OCI-LY7 (cell line): ENCODE data around the gene PPEF2. TPM values are rescaled to one million over a fixed set of nuclear protein-coding genes. Genes with fewer than 3 reads are reported as not detected.
"Not testable (repeated sequence)": the region's sequence is repeated elsewhere in the genome, so short reads cannot be mapped to it uniquely, and the experiment has no call there.

Experiments
- BruUV-seq: library from RNA; stranded (reverse); fragments of 400-500 nt; replicated peaks from 2 replicates; lab custom pipeline; 2021; lab: Mats Ljungman, UMichigan
- CTCF ChIA-PET: fragments of 300-600 bp; sonication (Branson Sonifier 250); formaldehyde crosslinking; loops from one replicate; lab custom pipeline; 2022; ENCODE audit warnings: antibody characterized with exemption; ENCODE audit not compliant: unreplicated experiment; lab: Charles Lee
- POLR2A ChIA-PET: fragments of 300-600 bp; sonication (Branson Sonifier 250); formaldehyde crosslinking; loops from one replicate; lab custom pipeline; 2022; ENCODE audit warnings: antibody characterized with exemption; lab: Charles Lee
- DNase-seq: peaks from one replicate; pipeline ENCODE4 v3.0.0-alpha.2; 2015; ENCODE audit warnings: low spot score
- H2AFZ ChIP-seq: fragments of 200-600 bp; sonication (generic), shearing (Covaris generic); 2 replicates; pipeline ENCODE4 v1.6.1; 2014; ENCODE audit warnings: mild to moderate bottlenecking, antibody characterized with exemption, low read length, moderate library complexity
- H3K27ac ChIP-seq: fragments of 200-600 bp; sonication (generic); 2 replicates; pipeline ENCODE4 v1.5.1; 2014; ENCODE audit warnings: mixed run types, low read depth, mild to moderate bottlenecking, moderate library complexity, low read length, inconsistent platforms; ENCODE audit not compliant: poor library complexity, severe bottlenecking
- H3K36me3 ChIP-seq: fragments of 200-600 bp; sonication (generic); 2 replicates; pipeline ENCODE4 v1.6.1; 2014; ENCODE audit warnings: mild to moderate bottlenecking, antibody characterized with exemption, low read length, moderate library complexity, mixed read lengths; ENCODE audit not compliant: insufficient read depth
- H3K4me1 ChIP-seq: fragments of 200-600 bp; sonication (generic); 2 replicates; pipeline ENCODE4 v1.5.1; 2014; ENCODE audit warnings: mild to moderate bottlenecking, low read length; ENCODE audit not compliant: insufficient read depth, poor library complexity, severe bottlenecking
- H3K4me2 ChIP-seq: fragments of 200-600 bp; sonication (generic); 2 replicates; pipeline ENCODE4 v1.6.1; 2014; ENCODE audit warnings: mild to moderate bottlenecking, low read length
- H3K4me3 ChIP-seq: fragments of 200-600 bp; sonication (generic); 2 replicates; pipeline ENCODE4 v1.5.1; 2014; ENCODE audit warnings: mild to moderate bottlenecking, low read depth, low read length; ENCODE audit not compliant: poor library complexity, severe bottlenecking
- H3K79me2 ChIP-seq: fragments of 200-600 bp; sonication (generic); 2 replicates; pipeline ENCODE4 v1.6.1; 2016; ENCODE audit warnings: low read depth, mild to moderate bottlenecking, low read length, moderate library complexity, mixed read lengths; ENCODE audit not compliant: insufficient read depth
- H3K9me2 ChIP-seq: fragments of 200-600 bp; sonication (generic); 2 replicates; pipeline ENCODE4 v1.6.1; 2016; ENCODE audit warnings: mild to moderate bottlenecking, low read length, mixed read lengths; ENCODE audit not compliant: insufficient read depth
- H3K9me3 ChIP-seq: fragments of 200-600 bp; sonication (generic); 2 replicates; pipeline ENCODE4 v1.6.1; 2014; ENCODE audit warnings: mild to moderate bottlenecking, mixed run types, low read length, mixed read lengths
- H4K20me1 ChIP-seq: fragments of 200-600 bp; sonication (generic); 2 replicates; pipeline ENCODE4 v1.6.1; 2014; ENCODE audit warnings: mild to moderate bottlenecking, antibody characterized with exemption, low read length, moderate library complexity, mixed read lengths; ENCODE audit not compliant: insufficient read depth
- EZH2phosphoT487 ChIP-seq: fragments of 200-600 bp; sonication (generic); IDR thresholded peaks from 2 replicates; pipeline ENCODE4 v1.6.1; 2018; ENCODE audit warnings: low read depth, borderline replicate concordance, mild to moderate bottlenecking, mixed run types, antibody characterized with exemption, low read length, moderate library complexity, mixed read lengths
- intact Hi-C: fragments of 100-400 bp; cut with micrococcal nuclease; formaldehyde crosslinking; loops from one replicate; pipeline ENCODE4 v1.10.0; 2022; ENCODE audit not compliant: unreplicated experiment
- total RNA-seq, 2 experiments: library from RNA; depleted of rRNA in 1 of 2; stranded (reverse); fragments of >200 nt in 1 of 2; shearing (Covaris generic) in 1 of 2; gene quantifications; 2 replicates each; pipeline ENCODE4 v1.2.3, GENCODE V29; 2014 to 2022
- TF ChIP-seq, protein P1 (sequence below): fragments of 200-600 bp; sonication (generic); conservative IDR thresholded peaks from 2 replicates; pipeline ENCODE4 v1.5.1; 2014; ENCODE audit warnings: mild to moderate bottlenecking, antibody characterized with exemption, low read length, moderate library complexity, mixed read lengths

The PPEF2 gene
- total RNA-seq, 2 experiments from 2014 or later = 0.42 TPM; not detected in 1

DNA sequence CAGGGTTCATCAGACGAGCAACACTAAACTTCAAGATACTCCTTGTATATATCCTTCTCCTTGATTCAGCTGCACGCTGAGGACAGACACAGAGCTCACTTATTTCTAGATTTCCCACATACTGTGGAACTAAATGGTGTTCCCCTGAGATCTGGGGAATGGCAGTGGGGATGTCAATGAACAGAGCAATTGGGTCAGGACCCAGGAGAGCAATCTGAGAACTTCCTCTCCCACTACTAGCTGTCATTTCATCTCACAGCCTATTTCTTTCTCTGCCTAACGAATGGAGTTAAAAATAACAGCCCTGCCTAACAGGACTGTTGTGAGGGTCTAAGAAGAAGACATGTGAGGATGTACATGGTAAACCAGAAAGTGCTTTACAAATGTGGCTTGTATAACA, 27.9 kb upstream of the PPEF2 start:
- TF ChIP-seq, protein P1, sequence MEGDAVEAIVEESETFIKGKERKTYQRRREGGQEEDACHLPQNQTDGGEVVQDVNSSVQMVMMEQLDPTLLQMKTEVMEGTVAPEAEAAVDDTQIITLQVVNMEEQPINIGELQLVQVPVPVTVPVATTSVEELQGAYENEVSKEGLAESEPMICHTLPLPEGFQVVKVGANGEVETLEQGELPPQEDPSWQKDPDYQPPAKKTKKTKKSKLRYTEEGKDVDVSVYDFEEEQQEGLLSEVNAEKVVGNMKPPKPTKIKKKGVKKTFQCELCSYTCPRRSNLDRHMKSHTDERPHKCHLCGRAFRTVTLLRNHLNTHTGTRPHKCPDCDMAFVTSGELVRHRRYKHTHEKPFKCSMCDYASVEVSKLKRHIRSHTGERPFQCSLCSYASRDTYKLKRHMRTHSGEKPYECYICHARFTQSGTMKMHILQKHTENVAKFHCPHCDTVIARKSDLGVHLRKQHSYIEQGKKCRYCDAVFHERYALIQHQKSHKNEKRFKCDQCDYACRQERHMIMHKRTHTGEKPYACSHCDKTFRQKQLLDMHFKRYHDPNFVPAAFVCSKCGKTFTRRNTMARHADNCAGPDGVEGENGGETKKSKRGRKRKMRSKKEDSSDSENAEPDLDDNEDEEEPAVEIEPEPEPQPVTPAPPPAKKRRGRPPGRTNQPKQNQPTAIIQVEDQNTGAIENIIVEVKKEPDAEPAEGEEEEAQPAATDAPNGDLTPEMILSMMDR = no peak
- no peak for TF ChIP-seq EZH2phosphoT487
- H3K9me2 ChIP-seq = no peaks in the 10 kb centered on the region
- no peak overlapping the region for H3K4me2 ChIP-seq
- no peak for DNase-seq
- H2AFZ ChIP-seq = no peak overlapping the region
- ChIA-PET POLR2A (interaction anchor here (0.6 kb wide), 1 partner anchor 44 kb away, joined by 3 read pairs; no protein-coding TSS in a partner anchor), CTCF (no interaction called here)
- H3K9me3 ChIP-seq = no peaks in the 10 kb centered on the region
- no TSS peak for BruUV-seq
- no peaks in the 10 kb centered on the region for H3K4me1 ChIP-seq
- no peaks in the 10 kb centered on the region for H3K79me2 ChIP-seq
- H3K27ac ChIP-seq = no peak overlapping the region
- H4K20me1 ChIP-seq = no peaks in the 10 kb centered on the region
- intact Hi-C loops = no loop called here
- peaks cover 8% of the 10 kb centered on the region for H3K36me3 ChIP-seq
- no peak overlapping the region for H3K4me3 ChIP-seq

DNA sequence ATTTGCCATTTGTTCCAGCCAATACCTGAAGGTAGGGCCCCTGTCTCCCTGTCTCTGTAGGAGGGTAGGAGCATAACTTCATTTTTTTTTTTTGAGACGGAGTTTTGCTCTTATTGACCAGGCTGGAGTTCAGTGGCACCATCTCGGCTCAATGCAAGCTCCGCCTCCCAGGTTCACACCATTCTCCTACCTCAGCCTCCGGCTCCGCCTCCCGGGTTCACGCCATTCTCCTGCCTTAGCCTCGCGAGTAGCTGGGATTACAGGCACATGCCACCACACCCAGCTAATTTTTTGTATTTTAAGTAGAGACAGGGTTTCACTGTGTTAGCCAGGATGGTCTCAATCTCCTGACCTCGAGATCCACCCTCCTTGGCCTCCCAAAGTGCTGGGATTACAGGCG, 22.7 kb upstream of the PPEF2 start:
- CTCF ChIA-PET, POLR2A ChIA-PET: not testable (repeated sequence)

DNA sequence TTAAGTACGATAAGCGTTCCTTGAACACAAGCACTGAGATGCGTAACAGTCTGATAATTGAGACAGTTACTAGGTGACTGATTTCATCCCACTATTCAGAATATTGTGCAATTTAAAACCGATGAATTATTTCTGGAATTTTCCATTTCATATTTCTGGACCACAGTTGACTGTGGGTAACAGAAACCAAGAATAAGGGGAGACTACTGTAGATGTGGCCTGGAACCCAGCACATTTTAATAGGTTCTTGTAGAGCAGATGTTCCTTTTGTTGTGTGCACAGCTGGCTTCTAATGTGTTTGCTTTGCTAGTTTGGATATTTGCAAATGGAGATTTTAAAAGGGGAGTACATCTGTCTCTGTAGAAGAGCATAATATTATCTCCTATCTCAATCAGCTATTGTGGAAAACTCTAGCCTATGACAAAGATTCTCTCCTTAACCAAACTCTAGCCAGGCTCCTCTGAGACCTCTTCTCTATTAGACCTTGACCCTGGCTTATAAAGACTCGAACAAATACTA, 22.1 kb upstream of the PPEF2 start:
- H3K9me3 ChIP-seq = no peaks in the 10 kb centered on the region
- no peaks in the 10 kb centered on the region for H3K4me1 ChIP-seq
- POLR2A ChIA-PET = interaction anchor here (1.0 kb wide), 1 partner anchor 15 kb away, joined by 3 read pairs; no protein-coding TSS in a partner anchor
- H3K79me2 ChIP-seq = no peaks in the 10 kb centered on the region
- intact Hi-C loops = no loop called here
- CTCF ChIA-PET = no interaction called here
- BruUV-seq = no TSS peak
- no peak overlapping the region for H2AFZ ChIP-seq
- DNase-seq = no peak
- H4K20me1 ChIP-seq = no peaks in the 10 kb centered on the region
- no peak overlapping the region for H3K27ac ChIP-seq
- peaks cover 14% of the 10 kb centered on the region; the same call in 1 of the 2 replicates for H3K36me3 ChIP-seq
- no peak overlapping the region for H3K4me2 ChIP-seq
- H3K9me2 ChIP-seq = no peaks in the 10 kb centered on the region
- no peak overlapping the region for H3K4me3 ChIP-seq
- TF ChIP-seq, protein P1 = no peak
- TF ChIP-seq EZH2phosphoT487 = no peak

More for the DNA sequence above, 22.7 kb upstream of the PPEF2 start:
- BruUV-seq, H3K79me2 ChIP-seq, H4K20me1 ChIP-seq, intact Hi-C loops, H3K4me2 ChIP-seq, H2AFZ ChIP-seq, H3K4me1 ChIP-seq, DNase-seq, H3K27ac ChIP-seq, H3K4me3 ChIP-seq, H3K9me2 ChIP-seq, H3K9me3 ChIP-seq: not testable (repeated sequence)
- peaks cover 11% of the 10 kb centered on the region; the same call in 1 of the 2 replicates for H3K36me3 ChIP-seq
